Measurements from ENCODE around the gene RFFL. TPM values are rescaled to one million over a fixed set of nuclear protein-coding genes. Genes with fewer than 3 reads are reported as not detected.
A peak's percentile ranks its signal among the peaks of the same experiment; 100 is the strongest.

Gene RFFL
- total and polyA plus RNA-seq, 9 of the 15 experiments (the other 6 are each of a cell fraction or from before 2014, with no cell fraction given) = 3.4 to 18.1 (median 12.8) TPM

DNA sequence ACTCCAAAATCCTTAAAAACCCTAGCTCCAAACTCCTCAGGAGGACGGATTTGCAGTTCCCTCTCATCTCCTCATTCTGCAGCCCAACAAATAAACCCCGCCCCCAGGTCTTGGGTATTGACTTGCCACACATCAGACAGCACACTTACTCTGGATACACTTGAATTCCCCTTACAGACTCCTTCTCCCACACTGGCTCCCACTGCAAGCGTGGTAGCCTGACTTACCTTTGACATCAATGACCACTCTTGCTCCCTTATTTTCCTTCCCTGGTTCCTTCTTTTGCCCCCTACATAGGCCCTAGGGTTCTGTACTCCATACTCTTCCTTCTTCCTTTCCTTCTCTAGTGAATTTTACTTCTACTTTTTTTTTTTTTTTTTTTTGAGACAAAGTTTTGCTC is 7.5 kb downstream of the RFFL start:
- no peak for ATAC-seq
- H3K27ac ChIP-seq (ENCODE audit: extremely low read depth, low read depth, low read length) = no peak overlapping the region
- in situ Hi-C loops (cut with MboI) = no loop called here
- H3K4me2 ChIP-seq (ENCODE audit: insufficient read depth, low read length) = no peak overlapping the region
- no peaks in the 10 kb centered on the region for H3K27me3 ChIP-seq (ENCODE audit: control insufficient read depth in 2 of 2, insufficient read depth in 2 of 2, low read length in 2 of 2)
- no peak overlapping the region for H2AFZ ChIP-seq (ENCODE audit: low read depth, low read length)
- no peaks in the 10 kb centered on the region for H3K36me3 ChIP-seq (ENCODE audit: control insufficient read depth, insufficient read depth, low read length)
- intact Hi-C loops (cut with micrococcal nuclease) = no loop called here
- peak; percentile 11 for FAIRE-seq
- no peak overlapping the region for H3K9ac ChIP-seq (ENCODE audit: insufficient read depth in 1 of 2, low read depth in 2 of 2, low read length in 2 of 2)
- no peak for DNase-seq (ENCODE audit: extremely low read depth in 1 of 4, low spot score in 3 of 4)
- H3K4me1 ChIP-seq (replicated peaks in 1 of 2; ENCODE audit: control insufficient read depth in 2 of 2, insufficient read depth in 2 of 2, low read length in 2 of 2) = peaks cover 8 to 11% of the 10 kb centered on the region in 2 experiments; a peak in 3 of 5 replicates
- H4K20me1 ChIP-seq (replicated peaks; ENCODE audit: control insufficient read depth, insufficient read depth, low read length) = no peaks in the 10 kb centered on the region
- TF ChIP-seq ZEB2 (IDR thresholded peaks at IDR 0.05) (no peak), SRSF7 (optimal IDR thresholded peaks at IDR 0.05; ENCODE audit: low read depth, low read length) (no peak), PCBP1 (IDR thresholded peaks at IDR 0.05; ENCODE audit: low read depth, low read length, poor library complexity, severe bottlenecking) (no peak), ZNF324 (CRISPR knock-in tag; IDR thresholded peaks at IDR 0.05) (no peak), PCBP2 (IDR thresholded peaks at IDR 0.05; ENCODE audit: low read depth, low read length, poor library complexity, severe bottlenecking) (no peak), MEF2A (IDR thresholded peaks at IDR 0.05; ENCODE audit: control insufficient read depth, low read depth, low read length) (no peak), JUNB (CRISPR knock-in tag; conservative IDR thresholded peaks at IDR 0.05) (no peak), RAD21 (CRISPR knock-in tag; conservative IDR thresholded peaks at IDR 0.05 in 1 of 2, IDR thresholded peaks at IDR 0.05 in 1 of 2) (no peak), NCOA4 (IDR thresholded peaks at IDR 0.05; ENCODE audit: partially characterized antibody) (no peak), NFE2 (IDR thresholded peaks at IDR 0.05; ENCODE audit: low read depth) (no peak), RHOXF2B (CRISPR knock-in tag; conservative IDR thresholded peaks at IDR 0.05) (no peak), CCAR2 (IDR thresholded peaks at IDR 0.05; ENCODE audit: low read depth, low read length) (no peak), MCM7 (IDR thresholded peaks at IDR 0.05) (no peak), HDGF (IDR thresholded peaks at IDR 0.05) (no peak), SMAD4 (CRISPR knock-in tag; conservative IDR thresholded peaks at IDR 0.05) (no peak), SLC30A9 (CRISPR knock-in tag; IDR thresholded peaks at IDR 0.05) (no peak), RFX1 (IDR thresholded peaks at IDR 0.05) (no peak)
- TF ChIP-seq, protein P1, sequence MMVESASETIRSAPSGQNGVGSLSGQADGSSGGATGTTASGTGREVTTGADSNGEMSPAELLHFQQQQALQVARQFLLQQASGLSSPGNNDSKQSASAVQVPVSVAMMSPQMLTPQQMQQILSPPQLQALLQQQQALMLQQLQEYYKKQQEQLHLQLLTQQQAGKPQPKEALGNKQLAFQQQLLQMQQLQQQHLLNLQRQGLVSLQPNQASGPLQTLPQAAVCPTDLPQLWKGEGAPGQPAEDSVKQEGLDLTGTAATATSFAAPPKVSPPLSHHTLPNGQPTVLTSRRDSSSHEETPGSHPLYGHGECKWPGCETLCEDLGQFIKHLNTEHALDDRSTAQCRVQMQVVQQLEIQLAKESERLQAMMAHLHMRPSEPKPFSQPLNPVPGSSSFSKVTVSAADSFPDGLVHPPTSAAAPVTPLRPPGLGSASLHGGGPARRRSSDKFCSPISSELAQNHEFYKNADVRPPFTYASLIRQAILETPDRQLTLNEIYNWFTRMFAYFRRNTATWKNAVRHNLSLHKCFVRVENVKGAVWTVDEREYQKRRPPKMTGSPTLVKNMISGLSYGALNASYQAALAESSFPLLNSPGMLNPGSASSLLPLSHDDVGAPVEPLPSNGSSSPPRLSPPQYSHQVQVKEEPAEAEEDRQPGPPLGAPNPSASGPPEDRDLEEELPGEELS (CRISPR knock-in tag; IDR thresholded peaks at IDR 0.05; ENCODE audit: borderline replicate concordance) = no peak
- TF ChIP-seq, protein P2, sequence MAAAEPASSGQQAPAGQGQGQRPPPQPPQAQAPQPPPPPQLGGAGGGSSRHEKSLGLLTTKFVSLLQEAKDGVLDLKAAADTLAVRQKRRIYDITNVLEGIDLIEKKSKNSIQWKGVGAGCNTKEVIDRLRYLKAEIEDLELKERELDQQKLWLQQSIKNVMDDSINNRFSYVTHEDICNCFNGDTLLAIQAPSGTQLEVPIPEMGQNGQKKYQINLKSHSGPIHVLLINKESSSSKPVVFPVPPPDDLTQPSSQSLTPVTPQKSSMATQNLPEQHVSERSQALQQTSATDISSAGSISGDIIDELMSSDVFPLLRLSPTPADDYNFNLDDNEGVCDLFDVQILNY (CRISPR knock-in tag; IDR thresholded peaks at IDR 0.05) = no peak
- H3K4me3 ChIP-seq = no peak overlapping the region
- H3K9me1 ChIP-seq (ENCODE audit: control insufficient read depth, insufficient read depth, low read length) = no peaks in the 10 kb centered on the region
- no peaks in the 10 kb centered on the region; the same call in 1 of the 3 replicates for H3K79me2 ChIP-seq (ENCODE audit: control insufficient read depth, insufficient read depth, low read length)
- BruUV-seq (replicated peaks) = no TSS peak
- POLR2A ChIA-PET = interaction anchor here (0.9 to 3.4 kb wide), 2 partner anchors 8 to 9 kb away, joined by 4 to 20 read pairs; partner anchors contain the start of gene RFFL
- CTCF ChIA-PET (ENCODE audit: low intra/inter-chr PET ratio) = no interaction called here
- H3K9me3 ChIP-seq (replicated peaks; ENCODE audit: control insufficient read depth, insufficient read depth, low read depth, low read length) = no peaks in the 10 kb centered on the region
- 68% methylated on average over 3 of the region's 3 CpGs for WGBS (ENCODE audit: insufficient coverage, low coverage, missing lambda C conversion rate)

Measured in K562 (cell line).